HG02852 (cell line): ENCODE results near the gene BBS4.

Experiments used
- ATAC-seq: cut with Tn5 transposase; IDR thresholded peaks from one replicate; pipeline ENCODE4 v1.9.1; 2021; ENCODE audit warnings: mild to moderate bottlenecking, moderate library complexity; ENCODE audit not compliant: unreplicated experiment

BBS4 gene

GRCh38 chr15:72787526-72787925, 101.5 kb downstream of the BBS4 start:
- ATAC-seq, result no peak
